Subcutaneous adipose tissue (tissue), 4 donors: ENCODE data around the gene JAKMIP2. TPM values are rescaled to one million over a fixed set of nuclear protein-coding genes. Genes with fewer than 3 reads are reported as not detected.

Experiments
- CTCF ChIP-seq: fragments of 450-650 bp; IDR thresholded peaks from one replicate; pipeline ENCODE4 v1.5.1; 2016; ENCODE audit warnings: low read depth, mild to moderate bottlenecking, control low read depth, antibody characterized with exemption, moderate library complexity
- total RNA-seq, 4 donors: library from RNA; depleted of rRNA; stranded (reverse); fragments of >200 nt; gene quantifications; one replicate each; pipeline ENCODE4 v1.1.0, GENCODE V29; 2016

JAKMIP2 gene
- total RNA-seq, 4 donors from 2014 or later, result 0.19 to 13.4 (median 2.0) TPM; not detected in 1

GRCh38 chr5:147675168-147675567 lies 107.4 kb downstream of the JAKMIP2 start:
- no peak for TF ChIP-seq CTCF

- TF ChIP-seq CTCF, result no peak
These were observed 108.1 kb downstream of the JAKMIP2 start for GRCh38 chr5:147674411-147674810.

- TF ChIP-seq CTCF, result no peak
These were observed 108.7 kb downstream of the JAKMIP2 start for GRCh38 chr5:147673791-147674190.

GRCh38 chr5:147673266-147673665 lies 109.3 kb downstream of the JAKMIP2 start:
- TF ChIP-seq CTCF, result no peak

- no peak for TF ChIP-seq CTCF
These were observed 111.2 kb downstream of the JAKMIP2 start for GRCh38 chr5:147671365-147671764.

GRCh38 chr5:147670815-147671214 lies 111.7 kb downstream of the JAKMIP2 start:
- TF ChIP-seq CTCF, result no peak

- TF ChIP-seq CTCF, result no peak
These were observed 113.2 kb downstream of the JAKMIP2 start for GRCh38 chr5:147669169-147669869.
